B cell (primary cell): ENCODE data around the gene CADM1. TPM values are rescaled to one million over a fixed set of nuclear protein-coding genes. Genes with fewer than 3 reads are reported as not detected.

Source experiments
- ATAC-seq: fragments of 200-7000 bp; cut with Tn5 transposase; one replicate; pipeline ENCODE4 v1.10.0; 2021; ENCODE audit warnings: low read depth, mild to moderate bottlenecking, moderate number of reproducible peaks, moderate library complexity
- CTCF ChIA-PET: fragments of 350-600 bp; sonication (Branson Sonifier 250); formaldehyde crosslinking; loops from one replicate; lab custom pipeline; 2021; ENCODE audit warnings: antibody characterized with exemption, inconsistent platforms; lab: Charles Lee
- POLR2A ChIA-PET: fragments of 350-600 bp; sonication (Branson Sonifier 250); formaldehyde crosslinking; loops from one replicate; lab custom pipeline; 2021; ENCODE audit warnings: antibody characterized with exemption; lab: Charles Lee
- DNase-seq: peaks from one replicate; pipeline ENCODE4 v3.0.0; 2013
- H2AFZ ChIP-seq: 2 replicates; pipeline ENCODE4 v1.6.1; 2012; ENCODE audit warnings: mild to moderate bottlenecking, low read depth, low read length; ENCODE audit not compliant: insufficient read depth, poor library complexity, severe bottlenecking
- H3K27ac ChIP-seq, 2 donors: 1 replicate in 1 of 2; 2 replicates in 1 of 2; pipeline ENCODE4 v1.5.1; 2012 to 2013; ENCODE audit warnings: low read length in 2 of 2, mild to moderate bottlenecking in 2 of 2, moderate library complexity in 1 of 2
- H3K27me3 ChIP-seq, 4 experiments: fragments of 200-600 bp in 1 of 4; sonication (generic) in 1 of 4; replicated peaks in 1 of 4; 1 replicate in 2 of 4; 2 replicates in 2 of 4; pipeline versions ENCODE4 v1.6.1 to v1.7.0; 2013 to 2016; ENCODE audit warnings: low read length in 3 of 4, mild to moderate bottlenecking in 2 of 4, mixed read lengths in 1 of 4, moderate library complexity in 1 of 4; ENCODE audit not compliant: insufficient read depth in 4 of 4, control insufficient read depth in 3 of 4; ENCODE audit errors: control extremely low read depth in 1 of 4
- H3K36me3 ChIP-seq, 2 experiments: replicated peaks in 1 of 2; 1 replicate in 1 of 2; 2 replicates in 1 of 2; pipeline versions ENCODE4 v1.6.1 to v1.7.1; 2013; ENCODE audit warnings: low read length in 1 of 2; ENCODE audit not compliant: insufficient read depth in 2 of 2, control insufficient read depth in 1 of 2; ENCODE audit errors: control extremely low read depth in 1 of 2, extremely low read depth in 1 of 2
- H3K4me1 ChIP-seq, 2 donors: fragments of 200-600 bp in 1 of 2; sonication (generic) in 1 of 2; 1 replicate in 1 of 2; 2 replicates in 1 of 2; pipeline versions ENCODE4 v1.5.1 to v1.6.1; 2013 to 2017; ENCODE audit warnings: low read length in 2 of 2; ENCODE audit not compliant: control insufficient read depth in 2 of 2, insufficient read depth in 2 of 2
- H3K4me2 ChIP-seq: replicated peaks from 2 replicates; pipeline ENCODE3; 2012; ENCODE audit warnings: mild to moderate bottlenecking, low read depth, low read length; ENCODE audit not compliant: poor library complexity, severe bottlenecking
- H3K4me3 ChIP-seq, 5 experiments: fragments of 200-600 bp in 1 of 5; sonication (generic) in 1 of 5; 1 replicate in 3 of 5; 2 replicates in 2 of 5; pipeline versions ENCODE4 v1.5.1 to v1.7.0; 2011 to 2016; ENCODE audit warnings: low read length in 4 of 5, mild to moderate bottlenecking in 4 of 5, low read depth in 2 of 5, control low read depth in 1 of 5, moderate library complexity in 1 of 5; ENCODE audit not compliant: insufficient read depth in 1 of 5; ENCODE audit errors: control extremely low read depth in 1 of 5, extremely low read depth in 1 of 5
- H3K79me2 ChIP-seq: fragments of 200-600 bp; sonication (generic); one replicate; pipeline ENCODE4 v1.6.0; 2016; ENCODE audit warnings: low read length; ENCODE audit not compliant: control insufficient read depth, insufficient read depth
- H3K9ac ChIP-seq: fragments of 200-600 bp; sonication (generic); 2 replicates; pipeline ENCODE4 v1.6.1; 2017; ENCODE audit warnings: mild to moderate bottlenecking, low read length, moderate library complexity
- H3K9me3 ChIP-seq, 3 donors: one replicate each; pipeline versions ENCODE4 v1.6.1 to v1.7.1; 2013; ENCODE audit warnings: low read length in 2 of 3; ENCODE audit not compliant: control insufficient read depth in 2 of 3, insufficient read depth in 1 of 3; ENCODE audit errors: control extremely low read depth in 1 of 3
- H4K20me1 ChIP-seq: 2 replicates; pipeline ENCODE4 v1.6.0; 2012; ENCODE audit warnings: mild to moderate bottlenecking, low read length; ENCODE audit not compliant: insufficient read depth, control insufficient read depth, poor library complexity, severe bottlenecking
- H3K27ac Mint-ChIP-seq: one replicate; pipeline ENCODE4 v1.8.0; 2021; ENCODE audit warnings: mixed read lengths
- H3K27me3 Mint-ChIP-seq: one replicate; pipeline ENCODE4 v1.8.0; 2021; ENCODE audit warnings: mixed read lengths
- H3K4me1 Mint-ChIP-seq: one replicate; pipeline ENCODE4 v1.8.0; 2021; ENCODE audit warnings: mixed read lengths
- H3K4me3 Mint-ChIP-seq: one replicate; pipeline ENCODE4 v1.8.0; 2021; ENCODE audit warnings: mixed read lengths
- H3K9me3 Mint-ChIP-seq: one replicate; pipeline ENCODE4 v1.8.0; 2022; ENCODE audit warnings: mixed read lengths; ENCODE audit not compliant: insufficient read depth
- CTCF ChIP-seq: fragments of 200-600 bp; IDR thresholded peaks from one replicate; pipeline ENCODE4 v1.8.0; 2022; ENCODE audit warnings: antibody characterized with exemption, mild to moderate bottlenecking
- EZH2 ChIP-seq: IDR thresholded peaks from 2 replicates; pipeline ENCODE4 v1.6.1; 2012; ENCODE audit warnings: borderline replicate concordance, low read depth, mild to moderate bottlenecking, moderate library complexity, low read length; ENCODE audit not compliant: insufficient read depth, poor library complexity, severe bottlenecking
- WGBS: methylation state at CpG from one replicate; pipeline ENCODE4 v1.1.5; 2013; ENCODE audit warnings: missing lambda C conversion rate; ENCODE audit not compliant: insufficient coverage; 5-methylcytosine and 5-hydroxymethylcytosine counted together
- intact Hi-C: fragments of 100-400 bp; cut with micrococcal nuclease; formaldehyde crosslinking; loops from one replicate; pipeline ENCODE4 v1.10.0; 2022
- polyA plus RNA-seq: library from polyadenylated mRNA; depleted of rRNA; stranded (reverse); fragments of >200 nt; gene quantifications from 2 replicates; pipeline ENCODE4 v1.2.3, GENCODE V29; 2012
- total RNA-seq, 2 donors: library from RNA; stranded (reverse); fragments of 120-200 nt in 1 of 2; gene quantifications; 1 replicate in 1 of 2; 2 replicates in 1 of 2; pipeline versions ENCODE4 v1.2.3 to v1.2.4, GENCODE V29; 2013 to 2022

The CADM1 gene
- total and polyA plus RNA-seq, 2 donors (not counting 1 experiment from before 2014, with no cell fraction given) = 0.43 to 0.49 TPM

GRCh38 chr11:115221461-115222069, 282.6 kb downstream of the CADM1 start:
- 100% methylated on average over 1 of the region's 2 CpGs for WGBS
- peaks cover 0 to 12% of the 10 kb centered on the region in 2 donors for H3K4me1 ChIP-seq
- H3K27me3 ChIP-seq = no peaks in the 10 kb centered on the region
- ChIA-PET CTCF (no interaction called here), POLR2A (no interaction called here)
- no peaks in the 10 kb centered on the region for H3K79me2 ChIP-seq
- H3K4me2 ChIP-seq = no peak overlapping the region
- H3K27ac ChIP-seq = peak overlapping the region in 1 of 2 donors; percentile 21
- H4K20me1 ChIP-seq = no peaks in the 10 kb centered on the region
- Mint-ChIP-seq H3K27ac (no peak overlapping the region), H3K27me3 (peaks cover 5% of the 10 kb centered on the region), H3K4me3 (no peak overlapping the region), H3K4me1 (peaks cover 11% of the 10 kb centered on the region), H3K9me3 (no peaks in the 10 kb centered on the region)
- ATAC-seq (no peak), DNase-seq (no peak)
- no peak overlapping the region for H3K4me3 ChIP-seq
- H3K9me3 ChIP-seq = no peaks in the 10 kb centered on the region
- no peak overlapping the region for H3K9ac ChIP-seq
- intact Hi-C loops = no loop called here
- no peaks in the 10 kb centered on the region for H3K36me3 ChIP-seq
- TF ChIP-seq CTCF (no peak), EZH2 (no peak)
- H2AFZ ChIP-seq = no peak overlapping the region

GRCh38 chr11:115220911-115221310, 283.3 kb downstream of the CADM1 start:
- H3K4me1 Mint-ChIP-seq = peaks cover 11% of the 10 kb centered on the region
- CTCF ChIA-PET = no interaction called here

More at GRCh38 chr11:115220911-115221310, 283.3 kb downstream of the CADM1 start:
- ATAC-seq (no peak), DNase-seq (no peak)
- H3K4me3 ChIP-seq = no peak overlapping the region
- H3K27ac ChIP-seq = no peak overlapping the region
- WGBS = no CpG with 5 or more reads among the region's 4 CpGs
- H3K9me3 ChIP-seq = no peaks in the 10 kb centered on the region
- H3K27me3 ChIP-seq = no peaks in the 10 kb centered on the region
- POLR2A ChIA-PET = no interaction called here
- no peak overlapping the region for H2AFZ ChIP-seq
- Mint-ChIP-seq H3K27ac (no peak overlapping the region), H3K9me3 (no peaks in the 10 kb centered on the region), H3K27me3 (peaks cover 5% of the 10 kb centered on the region), H3K4me3 (no peak overlapping the region)
- H3K9ac ChIP-seq = no peak overlapping the region
- intact Hi-C loops = no loop called here
- peaks cover 0 to 12% of the 10 kb centered on the region in 2 donors for H3K4me1 ChIP-seq
- no peaks in the 10 kb centered on the region for H4K20me1 ChIP-seq
- TF ChIP-seq CTCF (no peak), EZH2 (no peak)
- no peaks in the 10 kb centered on the region for H3K36me3 ChIP-seq
- no peaks in the 10 kb centered on the region for H3K79me2 ChIP-seq
- no peak overlapping the region for H3K4me2 ChIP-seq
